ENCODE measurements around the gene MFAP4. TPM values are rescaled to one million over a fixed set of nuclear protein-coding genes. Genes with fewer than 3 reads are reported as not detected.

Gene MFAP4
- total RNA-seq, 1 experiment from 2014 or later = not detected

GRCh38 chr17:19391432-19391831 is 4.4 kb upstream of the MFAP4 start:
- Histone ChIP-seq H3K27me3 (ENCODE audit: low read length) (no peaks in the 10 kb centered on the region), H4K20me1 (ENCODE audit: low read length) (no peaks in the 10 kb centered on the region), H3K4me1 (ENCODE audit: insufficient read depth, low read length) (peaks cover 7% of the 10 kb centered on the region; the same call in 1 of the 2 replicates), H2AFZ (ENCODE audit: low read length) (no peak overlapping the region), H3K9me3 (ENCODE audit: low read length) (no peaks in the 10 kb centered on the region), H3K27ac (ENCODE audit: low read length) (no peak overlapping the region), H3K4me2 (ENCODE audit: low read length) (no peak overlapping the region), H3K36me3 (ENCODE audit: low read depth, low read length) (no peaks in the 10 kb centered on the region), H3K9me2 (replicated peaks; ENCODE audit: low read length) (no peaks in the 10 kb centered on the region), H3K79me2 (ENCODE audit: low read length) (no peaks in the 10 kb centered on the region), H3K9ac (ENCODE audit: low read length) (no peak overlapping the region), H3F3A (ENCODE audit: low read length, unreplicated experiment) (no peaks in the 10 kb centered on the region), H3K4me3 (ENCODE audit: low read length) (no peak overlapping the region)
- CTCF ChIA-PET = no interaction called here
- POLR2A ChIA-PET (ENCODE audit: unreplicated experiment) = no interaction called here
- ATAC-seq (no peak), DNase-seq (no peak)
- TF ChIP-seq EZH2 (IDR thresholded peaks at IDR 0.05; ENCODE audit: low read length, unreplicated experiment) (no peak), EZH2phosphoT487 (IDR thresholded peaks at IDR 0.05; ENCODE audit: borderline replicate concordance, low read length) (no peak), CTCF (conservative IDR thresholded peaks at IDR 0.05; ENCODE audit: low read depth, low read length) (no peak)
- intact Hi-C loops (cut with micrococcal nuclease) = no loop called here
- BruUV-seq (replicated peaks) = no TSS peak

GRCh38 chr17:19390951-19391350 is 4.0 kb upstream of the MFAP4 start:
- intact Hi-C loops (cut with micrococcal nuclease) = no loop called here
- Histone ChIP-seq H3K36me3 (ENCODE audit: low read depth, low read length) (no peaks in the 10 kb centered on the region), H3K79me2 (ENCODE audit: low read length) (no peaks in the 10 kb centered on the region), H3K9ac (ENCODE audit: low read length) (no peak overlapping the region), H3K27me3 (ENCODE audit: low read length) (no peaks in the 10 kb centered on the region), H3K4me2 (ENCODE audit: low read length) (no peak overlapping the region), H4K20me1 (ENCODE audit: low read length) (no peaks in the 10 kb centered on the region), H3F3A (ENCODE audit: low read length, unreplicated experiment) (no peaks in the 10 kb centered on the region), H2AFZ (ENCODE audit: low read length) (no peak overlapping the region), H3K27ac (ENCODE audit: low read length) (no peak overlapping the region), H3K4me3 (ENCODE audit: low read length) (no peak overlapping the region), H3K4me1 (ENCODE audit: insufficient read depth, low read length) (peaks cover 12% of the 10 kb centered on the region; the same call in 1 of the 2 replicates), H3K9me2 (replicated peaks; ENCODE audit: low read length) (no peaks in the 10 kb centered on the region), H3K9me3 (ENCODE audit: low read length) (no peaks in the 10 kb centered on the region)
- ChIA-PET CTCF (no interaction called here), POLR2A (ENCODE audit: unreplicated experiment) (no interaction called here)
- ATAC-seq (no peak), DNase-seq (no peak)
- BruUV-seq (replicated peaks) = no TSS peak
- TF ChIP-seq CTCF (conservative IDR thresholded peaks at IDR 0.05; ENCODE audit: low read depth, low read length) (no peak), EZH2phosphoT487 (IDR thresholded peaks at IDR 0.05; ENCODE audit: borderline replicate concordance, low read length) (no peak), EZH2 (IDR thresholded peaks at IDR 0.05; ENCODE audit: low read length, unreplicated experiment) (no peak)

DNA sequence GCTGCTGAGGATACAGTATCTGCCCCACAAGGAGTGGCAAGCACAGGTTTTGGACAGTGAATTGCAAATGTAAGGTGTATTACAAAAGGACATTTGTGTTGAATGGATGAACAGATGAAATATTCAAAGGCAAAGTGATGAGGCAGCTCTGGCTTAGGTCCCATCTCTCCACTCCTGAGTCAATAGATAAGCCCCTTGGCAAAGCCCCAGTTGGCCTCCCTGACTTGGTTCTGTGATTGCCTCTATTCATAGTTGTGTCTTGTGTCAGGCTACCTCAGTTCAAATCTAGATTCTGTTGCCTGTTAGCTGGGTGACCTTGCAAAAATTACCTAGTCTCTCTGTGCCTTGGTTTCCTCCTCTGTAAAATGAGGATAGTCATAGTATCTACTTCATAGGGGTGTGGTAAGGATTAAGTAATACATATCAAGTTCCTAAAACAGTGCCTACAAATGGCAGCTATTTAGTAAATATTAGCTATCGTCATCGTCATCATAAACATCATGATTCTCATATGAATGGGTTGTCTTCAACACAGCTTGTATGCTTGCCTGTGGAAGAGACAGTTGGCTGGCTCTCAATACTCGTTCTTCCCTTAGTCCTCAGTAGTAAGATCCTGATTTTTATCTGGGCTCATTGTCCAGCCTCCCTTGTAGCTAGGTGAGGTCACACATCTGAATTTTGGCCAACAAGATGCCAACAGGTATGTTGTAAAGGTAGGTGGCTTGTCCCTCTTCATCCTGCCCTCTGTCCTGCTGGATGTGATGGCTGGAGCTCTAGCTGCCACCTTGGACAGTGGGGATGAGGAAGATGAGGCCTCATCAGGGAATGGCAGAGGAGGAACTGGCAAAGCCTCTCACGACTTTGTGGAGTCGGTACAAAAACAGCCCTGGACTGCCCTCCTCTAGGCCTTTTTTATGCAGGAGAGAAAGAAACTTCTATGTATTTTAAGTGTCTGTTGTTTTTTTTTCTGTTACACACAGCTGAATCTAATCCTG is 2.1 kb upstream of the MFAP4 start:
- Histone ChIP-seq H3K36me3 (ENCODE audit: low read depth, low read length) (no peaks in the 10 kb centered on the region), H3K4me1 (ENCODE audit: insufficient read depth, low read length) (peaks cover 13% of the 10 kb centered on the region; the same call in 1 of the 2 replicates), H3K27ac (ENCODE audit: low read length) (no peak overlapping the region), H3K4me2 (ENCODE audit: low read length) (no peak overlapping the region), H3K9me2 (replicated peaks; ENCODE audit: low read length) (no peaks in the 10 kb centered on the region), H3F3A (ENCODE audit: low read length, unreplicated experiment) (no peaks in the 10 kb centered on the region), H3K79me2 (ENCODE audit: low read length) (no peaks in the 10 kb centered on the region), H3K4me3 (ENCODE audit: low read length) (no peak overlapping the region), H2AFZ (ENCODE audit: low read length) (no peak overlapping the region), H3K27me3 (ENCODE audit: low read length) (no peaks in the 10 kb centered on the region), H3K9me3 (ENCODE audit: low read length) (no peaks in the 10 kb centered on the region), H3K9ac (ENCODE audit: low read length) (no peak overlapping the region), H4K20me1 (ENCODE audit: low read length) (no peaks in the 10 kb centered on the region)
- DNase-seq = no peak
- TF ChIP-seq EZH2phosphoT487 (IDR thresholded peaks at IDR 0.05; ENCODE audit: borderline replicate concordance, low read length) (no peak), EZH2 (IDR thresholded peaks at IDR 0.05; ENCODE audit: low read length, unreplicated experiment) (no peak), CTCF (conservative IDR thresholded peaks at IDR 0.05; ENCODE audit: low read depth, low read length) (no peak)
- intact Hi-C loops (cut with micrococcal nuclease) = no loop called here
- CTCF ChIA-PET = no interaction called here
- no TSS peak for BruUV-seq (replicated peaks)
- POLR2A ChIA-PET (ENCODE audit: unreplicated experiment) = no interaction called here
- no peak for ATAC-seq
